GM15510 (cell line): Measurements from ENCODE around the gene DOCK6.

ENCODE experiments used
- POLR2A ChIP-seq: IDR thresholded peaks from 3 replicates; pipeline ENCODE4 v1.6.1; 2011; ENCODE audit warnings: borderline replicate concordance; ENCODE audit not compliant: insufficient read length; ENCODE audit errors: extremely low read depth

DOCK6 gene

DNA sequence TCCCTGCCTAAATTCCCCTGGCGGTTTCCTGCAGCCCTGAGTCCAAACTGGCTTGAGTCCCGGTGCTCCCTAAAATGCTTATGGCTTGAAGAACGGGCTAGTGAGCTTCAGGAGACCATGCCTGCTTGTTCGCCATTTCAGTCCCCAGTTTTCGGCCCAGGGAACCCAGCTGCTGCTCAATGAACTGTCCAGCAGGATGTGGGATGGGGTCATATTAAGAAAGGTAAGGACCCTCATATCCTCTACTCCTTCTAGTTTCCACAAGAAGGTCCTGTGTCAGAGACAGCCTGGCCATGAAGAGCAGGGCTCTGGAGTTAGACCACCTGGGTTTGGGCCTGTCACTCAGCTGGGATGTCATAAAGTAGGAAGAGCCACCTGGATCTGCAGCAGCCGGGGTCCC, 89.7 kb downstream of the DOCK6 start:
- TF ChIP-seq POLR2A: no peak

DNA sequence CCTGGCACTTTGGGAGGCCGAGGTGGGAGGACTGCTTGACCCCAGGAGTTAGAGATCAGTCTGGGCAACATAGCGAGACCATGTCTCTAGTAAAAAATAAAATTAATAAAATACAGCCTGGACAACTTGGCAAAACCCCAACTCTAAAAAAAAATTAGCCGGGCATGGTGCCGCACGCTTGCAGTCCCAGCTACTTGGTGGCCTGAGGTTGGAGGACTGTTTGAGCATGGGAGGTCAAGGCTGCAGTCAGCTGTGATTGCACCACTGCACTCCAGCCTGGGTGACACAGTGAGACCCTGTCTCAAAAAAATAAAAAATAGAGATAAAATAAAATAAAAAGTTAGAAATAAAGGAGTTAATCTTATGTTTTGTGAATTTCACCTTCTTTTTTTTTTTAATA, 91.2 kb downstream of the DOCK6 start:
- TF ChIP-seq POLR2A: no peak

DNA sequence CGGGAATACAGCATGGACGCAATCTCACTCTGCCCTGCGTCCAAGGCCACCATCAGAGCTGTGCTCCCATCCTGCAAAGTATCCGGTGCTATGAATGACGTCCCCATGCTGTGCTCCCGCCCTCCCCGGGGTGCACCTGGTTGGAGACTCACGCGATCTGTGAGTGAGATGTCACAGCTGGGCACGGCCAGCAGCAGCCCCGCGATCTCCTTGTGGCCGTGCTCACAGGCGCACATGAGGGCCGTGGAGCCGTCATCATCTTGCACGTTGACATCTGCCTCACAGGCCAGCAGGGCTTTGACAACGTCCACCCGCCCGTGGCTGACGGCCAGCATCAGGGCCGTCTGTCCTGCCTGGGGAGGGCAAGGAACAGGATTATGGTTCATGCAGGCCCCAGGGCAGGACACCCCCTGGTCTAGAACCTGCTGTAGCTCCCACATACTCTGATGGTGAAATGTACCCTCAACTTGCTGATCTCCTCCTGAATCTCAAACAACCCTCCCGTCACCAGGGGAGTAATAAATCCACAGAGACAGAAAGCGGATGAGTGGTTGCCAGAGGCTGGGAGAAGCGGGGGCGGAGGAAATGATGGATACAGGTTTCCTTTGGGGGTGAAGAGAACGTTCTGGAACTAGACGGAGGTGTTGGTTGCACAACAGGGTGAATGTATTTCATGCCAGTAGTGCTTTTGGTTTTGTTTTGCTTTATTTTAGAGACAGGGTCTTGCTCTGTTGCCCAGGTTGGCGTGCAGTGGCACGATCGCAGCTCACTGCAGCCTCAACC, 92.2 kb downstream of the DOCK6 start:
- TF ChIP-seq POLR2A: no peak

DNA sequence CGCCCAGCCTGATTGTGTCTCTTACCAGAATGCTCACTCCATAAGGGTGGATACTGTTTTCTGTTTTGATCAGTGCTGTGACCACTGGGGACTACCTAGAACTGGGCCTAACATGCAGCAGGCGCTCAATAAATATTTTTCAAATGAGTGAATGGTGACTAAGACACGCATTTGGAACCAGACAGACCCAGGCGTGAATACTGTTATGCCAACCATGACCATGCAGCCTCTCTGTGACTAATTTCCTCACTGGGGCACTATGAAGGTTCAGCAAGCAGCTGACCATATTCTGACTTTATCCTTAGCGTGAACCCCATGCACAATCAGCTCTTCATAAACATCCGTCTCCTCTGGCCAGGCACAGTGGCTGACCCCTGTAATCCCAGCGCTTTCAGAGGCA, 93.8 kb downstream of the DOCK6 start:
- TF ChIP-seq POLR2A: no peak

DNA sequence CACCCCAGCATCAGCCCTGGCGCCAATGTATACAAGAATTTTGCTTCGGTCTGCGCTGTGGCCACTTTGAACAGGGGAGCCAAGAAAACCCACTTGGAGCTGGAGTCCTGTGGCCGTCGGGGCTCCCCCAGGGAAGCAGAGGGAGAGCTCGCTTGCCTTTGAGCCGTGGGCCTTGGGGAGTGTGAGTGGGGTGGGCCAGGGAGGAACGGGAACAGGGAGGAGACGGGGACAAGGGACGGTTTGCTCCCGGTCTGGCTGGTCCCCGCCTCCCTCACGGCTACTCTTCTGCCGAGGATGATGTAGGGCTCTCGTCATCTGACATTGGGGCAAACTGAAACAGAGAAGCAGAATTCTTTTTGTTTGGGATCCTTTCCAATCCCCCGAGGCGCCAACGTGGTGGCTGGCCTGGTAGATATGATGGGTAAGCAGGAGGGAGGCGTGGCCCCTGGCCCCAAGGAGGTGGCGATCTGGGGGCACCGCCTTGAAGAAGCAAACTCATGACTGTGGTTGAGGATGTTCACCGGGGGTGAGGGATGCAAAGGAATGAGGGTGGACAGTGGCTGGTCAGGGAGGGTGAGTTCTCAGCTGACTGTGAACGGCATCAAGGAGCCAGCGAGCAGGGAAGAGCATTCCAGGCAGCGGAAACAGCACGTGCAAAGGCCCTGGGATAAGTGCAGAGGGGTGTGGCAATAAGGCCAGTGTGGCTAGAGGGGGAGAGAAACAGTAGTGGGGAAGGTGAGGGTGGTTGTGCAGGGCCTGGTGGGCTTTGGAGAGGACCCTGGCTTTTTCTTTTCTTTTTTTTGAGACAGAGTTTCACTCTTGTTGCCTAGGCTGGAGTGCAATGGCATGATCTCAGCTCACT, 95.8 kb downstream of the DOCK6 start:
- TF ChIP-seq POLR2A: no peak

DNA sequence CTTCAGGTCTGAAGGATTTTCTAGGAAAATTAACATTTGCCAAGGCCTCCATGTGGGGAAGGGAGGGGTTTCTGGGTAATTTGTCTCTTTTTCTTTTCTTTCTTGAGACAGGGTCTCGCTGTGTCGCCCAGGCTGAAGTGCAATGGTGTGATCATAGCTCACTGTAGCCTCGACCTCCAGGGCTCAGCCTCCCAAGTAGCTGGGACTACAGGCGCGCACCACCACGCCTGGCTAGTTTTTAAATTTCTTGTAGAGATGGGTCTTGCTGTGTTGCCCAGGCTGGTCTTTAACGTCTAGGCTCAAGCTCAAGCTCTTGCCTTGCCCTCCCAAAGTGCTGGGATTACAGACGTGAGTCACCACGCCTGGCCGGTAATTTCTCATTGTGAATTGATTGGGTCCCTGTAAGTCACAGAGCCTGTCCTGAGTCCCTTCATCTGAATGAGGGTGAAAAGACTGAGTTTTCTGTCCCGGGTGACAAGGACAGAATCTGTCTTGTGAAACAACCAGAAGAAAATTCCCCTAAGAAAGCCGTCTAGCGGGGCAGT, 96.8 kb downstream of the DOCK6 start:
- TF ChIP-seq POLR2A: no peak

DNA sequence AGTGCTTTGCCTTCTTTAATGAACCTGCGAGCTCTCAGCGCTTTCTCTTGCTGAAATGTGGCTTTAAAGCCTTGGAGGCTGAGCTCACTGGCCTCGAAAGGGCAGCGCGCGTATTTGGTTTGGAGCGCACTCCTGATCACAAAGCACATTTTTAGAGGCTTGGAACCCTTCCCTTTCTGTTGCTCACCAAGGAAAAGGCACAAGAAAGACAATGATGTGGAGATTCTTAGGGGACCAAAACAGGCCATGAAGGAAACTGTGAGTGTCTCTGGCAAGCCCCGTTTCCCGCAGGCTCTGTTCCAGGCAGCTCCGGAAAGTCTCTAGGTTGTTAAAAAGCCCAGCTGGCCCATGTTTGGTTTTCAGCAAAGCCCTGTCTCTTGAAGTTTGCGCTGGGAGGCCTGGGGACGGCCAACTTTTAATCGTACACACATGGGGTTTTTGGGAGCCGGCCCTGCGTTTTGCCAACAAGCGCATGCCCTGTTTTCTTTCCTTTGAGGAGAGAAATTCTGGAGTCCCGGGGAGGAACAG, 97.4 kb downstream of the DOCK6 start:
- TF ChIP-seq POLR2A: no peak

DNA sequence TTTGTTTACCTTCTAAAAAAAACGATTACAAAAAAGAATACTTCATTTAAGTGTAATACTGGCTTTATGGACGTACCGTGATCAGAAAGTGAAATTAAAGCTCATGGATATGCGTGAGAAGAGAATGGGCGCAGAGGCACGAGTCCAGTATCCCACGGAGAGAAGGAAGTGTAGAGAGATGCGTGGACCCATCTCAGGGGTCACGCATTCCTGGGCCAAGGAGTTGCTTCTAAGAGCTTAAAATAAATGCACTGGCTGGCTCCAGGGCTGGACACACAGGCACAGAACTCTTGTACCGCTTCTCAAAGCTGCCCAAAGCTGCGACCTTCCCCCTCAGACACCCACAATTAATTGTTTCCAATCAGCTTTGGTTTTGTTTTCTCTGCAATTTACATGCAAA, 98.0 kb downstream of the DOCK6 start:
- no peak for TF ChIP-seq POLR2A

DNA sequence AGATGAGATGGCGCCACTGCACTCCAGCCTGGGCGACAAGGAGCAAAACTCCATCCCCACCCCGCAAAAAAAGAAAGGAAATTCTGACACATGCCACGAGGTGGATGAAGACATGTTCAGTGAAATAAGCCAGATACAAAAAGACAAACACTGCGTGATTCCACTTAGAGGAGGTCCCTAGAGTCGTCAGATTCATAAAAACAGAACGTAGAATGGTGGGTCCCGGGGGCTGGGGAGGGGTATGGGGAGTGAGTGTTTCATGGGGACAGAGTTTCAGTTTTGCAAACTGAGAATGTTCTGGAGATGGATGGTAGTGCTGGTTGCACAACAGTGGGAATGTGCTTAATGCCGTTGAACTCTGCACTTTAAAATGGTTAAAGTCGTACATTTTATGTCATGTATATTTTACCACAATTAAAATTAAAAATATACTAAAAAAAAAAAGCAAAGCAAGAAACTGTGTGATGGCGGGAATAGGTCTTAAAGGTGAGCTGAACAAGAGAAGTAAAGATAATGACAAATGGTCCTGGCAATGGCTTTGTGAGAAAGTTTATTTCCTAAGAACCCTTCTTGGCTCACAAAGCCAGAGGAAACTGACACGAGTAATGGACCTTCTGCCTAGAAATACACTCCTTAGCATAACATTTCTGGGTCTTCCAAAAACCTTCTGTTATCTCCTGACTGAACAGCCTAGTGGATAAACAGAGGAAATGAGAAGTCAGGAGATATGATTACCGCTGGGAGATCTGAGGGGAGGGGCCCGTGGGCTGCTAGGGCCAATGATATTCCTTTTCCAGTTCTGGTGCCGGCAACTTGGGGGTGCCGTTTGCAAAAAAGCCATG, 102.5 kb downstream of the DOCK6 start:
- TF ChIP-seq POLR2A: no peak

DNA sequence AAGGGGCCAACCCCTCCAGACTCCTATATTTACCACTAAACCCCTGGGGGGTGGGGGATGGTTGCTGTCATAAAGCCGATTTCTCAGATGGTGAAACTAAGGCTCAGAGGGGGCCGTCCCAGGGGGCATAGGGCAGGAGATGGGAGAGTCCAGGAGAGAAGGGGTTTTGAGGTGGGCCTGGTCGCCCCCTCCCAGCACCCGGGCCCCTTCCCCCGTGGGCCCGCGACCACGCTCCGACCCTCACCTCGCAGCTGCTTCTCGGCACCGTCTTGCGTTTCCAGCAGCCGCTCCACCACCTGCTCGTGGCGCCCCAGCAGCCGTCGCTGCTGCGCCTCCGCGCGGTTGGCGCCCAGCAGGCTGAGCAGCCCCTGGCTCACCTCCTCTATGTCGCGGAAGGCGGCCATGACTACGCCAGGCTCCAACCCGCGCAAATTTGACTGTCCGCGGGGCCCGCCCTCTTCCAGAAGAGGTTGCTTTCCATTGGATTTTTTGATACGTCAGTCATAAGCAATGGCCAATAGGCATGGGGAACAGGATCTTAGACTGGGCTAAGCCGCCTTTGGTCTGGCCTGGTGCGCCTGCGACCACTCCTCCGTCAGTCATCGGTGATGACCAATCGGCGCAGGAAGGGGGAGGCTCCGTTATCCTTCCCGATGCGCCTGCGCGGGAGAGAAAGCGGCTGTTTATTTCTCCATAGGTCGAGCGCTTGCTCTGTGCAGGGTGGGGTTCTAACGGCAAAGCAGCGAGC, 106.8 kb downstream of the DOCK6 start, which contains the start of gene SPC24:
TSS of gene SPC24 (minus strand) at position 410 of the 748 bp plus-strand sequence. CDS start at position 404, 6 bp downstream.
- TF ChIP-seq POLR2A: peak; percentile 86

DNA sequence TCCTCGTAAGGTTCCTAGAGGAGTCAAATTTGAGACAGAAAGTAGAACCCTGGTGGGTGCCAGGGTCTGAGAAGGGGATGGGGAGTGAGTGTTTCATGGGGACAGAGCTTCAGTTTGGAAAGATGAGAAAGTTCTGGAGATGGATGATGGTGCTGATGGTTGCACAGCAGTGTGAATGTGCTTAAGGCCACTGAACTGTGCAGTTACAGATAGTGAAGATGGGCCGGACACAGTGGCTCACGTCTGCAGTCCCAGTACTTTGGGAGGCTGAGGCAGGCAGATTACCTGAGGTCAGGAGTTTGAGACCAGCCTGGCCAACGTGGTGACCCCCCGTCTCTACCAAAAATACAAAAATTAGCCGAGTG, 107.7 kb downstream of the DOCK6 start:
- no peak for TF ChIP-seq POLR2A

DNA sequence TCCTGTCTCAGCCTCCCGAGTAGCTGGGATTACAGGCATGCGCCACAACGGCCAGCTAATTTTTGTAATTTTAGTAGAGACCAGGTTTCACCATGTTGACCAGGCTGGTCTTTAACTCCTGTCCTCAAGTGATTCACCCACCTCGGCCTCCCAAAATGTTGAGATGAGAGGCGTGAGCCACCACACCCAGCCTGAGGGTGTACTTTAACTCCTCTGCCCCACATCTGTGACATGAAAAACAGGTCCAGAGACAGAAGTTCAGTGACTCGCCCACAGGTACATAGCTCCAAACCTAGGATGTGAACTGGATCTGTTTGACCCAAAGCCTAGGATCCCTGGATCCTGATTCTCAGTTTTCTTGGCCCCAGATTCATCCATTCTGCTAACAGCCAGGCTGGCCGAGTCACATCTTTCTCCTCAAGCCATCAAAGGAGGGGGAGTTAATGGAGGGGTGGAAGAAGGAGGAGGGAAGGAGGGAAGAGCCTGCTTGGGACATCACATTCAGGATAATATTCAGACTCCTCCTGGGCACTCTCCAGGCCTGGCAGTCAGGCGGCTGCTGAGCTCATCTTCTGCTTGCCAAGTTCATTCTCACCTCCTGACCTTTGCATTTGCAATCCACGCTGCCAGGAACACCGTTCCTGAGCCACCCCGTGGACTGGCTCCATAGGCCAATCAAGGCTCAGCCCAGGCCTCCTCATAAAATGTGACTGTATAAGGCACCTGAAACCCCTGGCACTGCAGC, 109.8 kb downstream of the DOCK6 start:
- no peak for TF ChIP-seq POLR2A

DNA sequence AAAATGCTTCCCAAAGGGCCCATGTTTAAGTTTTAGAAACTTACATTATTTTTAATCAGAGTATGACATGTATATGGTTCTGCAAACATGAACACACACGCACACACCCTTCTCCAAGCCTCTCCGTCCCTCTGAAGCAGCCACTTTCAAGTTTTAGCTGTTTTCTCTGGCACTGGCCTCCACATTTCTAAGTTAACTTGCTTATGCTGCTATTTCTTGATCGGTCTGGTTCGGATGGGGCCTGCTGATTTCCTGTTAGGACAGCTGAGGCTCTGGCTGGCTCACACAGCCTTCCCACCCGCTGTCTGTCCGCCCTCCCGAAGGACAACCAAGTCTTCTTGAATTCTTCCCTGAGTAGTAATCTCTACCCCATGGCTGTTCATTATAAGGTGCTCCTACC, 111.1 kb downstream of the DOCK6 start:
- TF ChIP-seq POLR2A: no peak
